HCT116 (cell line): ENCODE results near the gene ZC3H12C. TPM values are rescaled to one million over a fixed set of nuclear protein-coding genes. Genes with fewer than 3 reads are reported as not detected.

Experiments used
- ATAC-seq: fragments of 200-7000 bp; cut with Tn5 transposase; 2 replicates; pipeline ENCODE4 v1.9.1; 2020; ENCODE audit warnings: mild to moderate bottlenecking, moderate library complexity
- BruUV-seq: library from RNA; stranded (reverse); fragments of 400-500 nt; replicated peaks from 2 replicates; lab custom pipeline; 2021; lab: Mats Ljungman, UMichigan
- CTCF ChIA-PET: fragments of 300-600 bp; sonication (Branson Sonifier 250); formaldehyde crosslinking; loops from one replicate; lab custom pipeline; 2021; ENCODE audit warnings: antibody characterized with exemption; lab: Charles Lee
- POLR2A ChIA-PET: fragments of 300-600, 350-600 bp; sonication (Branson Sonifier 250); formaldehyde crosslinking; loops from one replicate; lab custom pipeline; 2021; ENCODE audit warnings: antibody characterized with exemption; lab: Charles Lee
- RAD21 ChIA-PET, 2 experiments: fragments of 300-600 bp; sonication (Branson Sonifier 250); formaldehyde crosslinking; loops; one replicate each; lab custom pipeline; 2023; ENCODE audit warnings: low total read pairs in 2 of 2; ENCODE audit not compliant: uncharacterized antibody in 2 of 2, unreplicated experiment in 2 of 2, low non-redundant PET in 1 of 2; lab: Charles Lee
- DNase-seq: peaks from one replicate; pipeline ENCODE4 v3.0.0-alpha.2; 2010; ENCODE audit warnings: low read depth, low spot score
- H2AFZ ChIP-seq: fragments of 200-600 bp; shearing (Covaris generic), sonication (generic); 2 replicates; pipeline ENCODE4 v1.6.1; 2017; ENCODE audit warnings: low read depth, mixed run types, mixed read lengths, antibody characterized with exemption, low read length; ENCODE audit not compliant: poor library complexity, severe bottlenecking
- H3K27ac ChIP-seq: 2 replicates; pipeline ENCODE4 v1.5.1; 2012; ENCODE audit warnings: low read depth, low read length
- H3K27me3 ChIP-seq: fragments of 200-600 bp; sonication (generic); 2 replicates; pipeline ENCODE4 v1.6.1; 2016; ENCODE audit warnings: mixed run types, low read length, mixed read lengths; ENCODE audit not compliant: insufficient read depth
- H3K36me3 ChIP-seq, 2 experiments: fragments of 200-500 bp in 1 of 2; fragments of 200-600 bp in 1 of 2; sonication (Bioruptor generic) in 1 of 2; sonication (generic) in 1 of 2; 2 replicates each; pipeline versions ENCODE4 v1.5.1 to v1.6.1; 2014 to 2016; ENCODE audit warnings: low read length in 2 of 2, inconsistent platforms in 1 of 2, mixed read lengths in 1 of 2, mixed run types in 1 of 2; ENCODE audit not compliant: insufficient read depth in 2 of 2, control insufficient read depth in 1 of 2
- H3K4me1 ChIP-seq, 2 experiments: fragments of 200-600 bp in 1 of 2; sonication (generic) in 1 of 2; 2 replicates each; pipeline versions ENCODE4 v1.5.1 to v1.6.1; 2012 to 2017; ENCODE audit warnings: low read length in 2 of 2, inconsistent platforms in 1 of 2, mild to moderate bottlenecking in 1 of 2, mixed read lengths in 1 of 2, mixed run types in 1 of 2, moderate library complexity in 1 of 2; ENCODE audit not compliant: insufficient read depth in 2 of 2, control insufficient read depth in 1 of 2
- H3K4me2 ChIP-seq: fragments of 200-600 bp; sonication (generic); 2 replicates; pipeline ENCODE4 v1.6.1; 2017; ENCODE audit warnings: mixed run types, low read length, mixed read lengths
- H3K4me3 ChIP-seq, 2 experiments: fragments of 200-600 bp in 1 of 2; sonication (generic) in 1 of 2; replicated peaks in 1 of 2; 2 replicates each; pipeline ENCODE4 v1.5.1; 2011 to 2016; ENCODE audit warnings: low read length in 2 of 2, control low read depth in 1 of 2, low read depth in 1 of 2, mild to moderate bottlenecking in 1 of 2, mixed read lengths in 1 of 2, mixed run types in 1 of 2
- H3K79me2 ChIP-seq: fragments of 200-600 bp; sonication (generic); 2 replicates; pipeline ENCODE4 v1.6.1; 2017; ENCODE audit warnings: mild to moderate bottlenecking, mixed run types, low read length, moderate library complexity, mixed read lengths; ENCODE audit not compliant: insufficient read depth
- H3K9ac ChIP-seq: fragments of 200-600 bp; sonication (generic); 2 replicates; pipeline ENCODE4 v1.6.1; 2016; ENCODE audit warnings: low read length, mixed read lengths
- H3K9me2 ChIP-seq: fragments of 200-600 bp; sonication (generic), shearing (Covaris generic); 2 replicates; pipeline ENCODE4 v1.6.1; 2017; ENCODE audit warnings: mixed run types, mild to moderate bottlenecking, moderate library complexity; ENCODE audit not compliant: insufficient read depth
- H3K9me3 ChIP-seq, 2 experiments: fragments of 200-500 bp in 1 of 2; fragments of 200-600 bp in 1 of 2; sonication (Bioruptor generic) in 1 of 2; sonication (generic) in 1 of 2; 2 replicates each; pipeline ENCODE4 v1.6.1; 2014 to 2017; ENCODE audit warnings: low read length in 2 of 2, mixed read lengths in 2 of 2, inconsistent platforms in 1 of 2, low read depth in 1 of 2, mild to moderate bottlenecking in 1 of 2, mixed run types in 1 of 2, moderate library complexity in 1 of 2; ENCODE audit not compliant: control insufficient read depth in 1 of 2, insufficient read depth in 1 of 2
- H4K20me1 ChIP-seq: fragments of 200-600 bp; sonication (generic), shearing (Covaris generic); 2 replicates; pipeline ENCODE4 v1.6.1; 2017; ENCODE audit warnings: mixed run types, mild to moderate bottlenecking, moderate library complexity; ENCODE audit not compliant: insufficient read depth
- CBX3 ChIP-seq: IDR thresholded peaks from 2 replicates; pipeline ENCODE4 v1.6.1; 2012; ENCODE audit warnings: low read depth
- CEBPB ChIP-seq: IDR thresholded peaks from 2 replicates; pipeline ENCODE4 v1.6.1; 2012; ENCODE audit warnings: low read depth
- CTCF ChIP-seq, 3 experiments: fragments of 200-600 bp in 1 of 3; sonication (generic) in 1 of 3; IDR thresholded peaks in 2 of 3; conservative IDR thresholded peaks in 1 of 3; 2 replicates each; pipeline ENCODE4 v1.5.1; 2012 to 2017; ENCODE audit warnings: low read depth in 2 of 3, low read length in 2 of 3, antibody characterized with exemption in 1 of 3, borderline replicate concordance in 1 of 3, control low read depth in 1 of 3, mild to moderate bottlenecking in 1 of 3, mixed read lengths in 1 of 3, mixed run types in 1 of 3, moderate library complexity in 1 of 3; ENCODE audit not compliant: insufficient read depth in 1 of 3
- EGR1 ChIP-seq: IDR thresholded peaks from 2 replicates; pipeline ENCODE4 v1.6.1; 2012; ENCODE audit warnings: low read depth
- EZH2phosphoT487 ChIP-seq: fragments of 200-600 bp; IDR thresholded peaks from 2 replicates; pipeline ENCODE4 v1.6.1; 2018; ENCODE audit warnings: antibody characterized with exemption, borderline replicate concordance
- FOSL1 ChIP-seq: IDR thresholded peaks from 2 replicates; pipeline ENCODE4 v1.6.1; 2012; ENCODE audit warnings: low read depth
- JUND ChIP-seq: IDR thresholded peaks from 2 replicates; pipeline ENCODE4 v1.6.1; 2012
- POLR2A ChIP-seq: IDR thresholded peaks from 2 replicates; pipeline ENCODE4 v1.7.0; 2011; ENCODE audit warnings: borderline replicate concordance; ENCODE audit not compliant: insufficient read depth, insufficient read length; ENCODE audit errors: extremely low read depth
- RAD21 ChIP-seq: IDR thresholded peaks from 2 replicates; pipeline ENCODE4 v1.6.1; 2012; ENCODE audit warnings: low read depth, mild to moderate bottlenecking
- SIN3A ChIP-seq: IDR thresholded peaks from 2 replicates; pipeline ENCODE4 v1.6.1; 2012; ENCODE audit warnings: low read depth
- SP1 ChIP-seq: IDR thresholded peaks from 2 replicates; pipeline ENCODE4 v1.6.1; 2012; ENCODE audit warnings: low read depth
- SRF ChIP-seq: IDR thresholded peaks from 2 replicates; pipeline ENCODE4 v1.6.1; 2012; ENCODE audit warnings: low read depth
- TCF7L2 ChIP-seq: IDR thresholded peaks from 2 replicates; pipeline ENCODE4 v1.7.0; 2011; ENCODE audit warnings: borderline replicate concordance, inconsistent platforms; ENCODE audit not compliant: insufficient read depth, insufficient read length; ENCODE audit errors: extremely low read depth
- ZFX ChIP-seq: fragments of 450-650 bp; IDR thresholded peaks from 2 replicates; pipeline ENCODE4 v1.6.1; 2017
- ZNF274 ChIP-seq: fragments of 200-500 bp; sonication (Bioruptor generic); IDR thresholded peaks from 2 replicates; pipeline ENCODE4 v1.6.1; 2014; ENCODE audit warnings: mild to moderate bottlenecking, low read depth, low read length, inconsistent platforms
- intact Hi-C: fragments of 100-400 bp; cut with micrococcal nuclease; formaldehyde crosslinking; loops from 2 replicates; pipeline ENCODE4 v1.10.0; 2022
- total RNA-seq: library from RNA; stranded (reverse); gene quantifications from one replicate; pipeline ENCODE4 v1.2.1, GENCODE V29; 2021; ENCODE audit not compliant: unreplicated experiment
- TF ChIP-seq, protein P1 (sequence below): IDR thresholded peaks from 2 replicates; pipeline ENCODE4 v1.6.1; 2012
- TF ChIP-seq, protein P2 (sequence below): IDR thresholded peaks from 2 replicates; pipeline ENCODE4 v1.6.1; 2012

The ZC3H12C gene
- total RNA-seq, 1 experiment from 2014 or later = 10.2 TPM

DNA sequence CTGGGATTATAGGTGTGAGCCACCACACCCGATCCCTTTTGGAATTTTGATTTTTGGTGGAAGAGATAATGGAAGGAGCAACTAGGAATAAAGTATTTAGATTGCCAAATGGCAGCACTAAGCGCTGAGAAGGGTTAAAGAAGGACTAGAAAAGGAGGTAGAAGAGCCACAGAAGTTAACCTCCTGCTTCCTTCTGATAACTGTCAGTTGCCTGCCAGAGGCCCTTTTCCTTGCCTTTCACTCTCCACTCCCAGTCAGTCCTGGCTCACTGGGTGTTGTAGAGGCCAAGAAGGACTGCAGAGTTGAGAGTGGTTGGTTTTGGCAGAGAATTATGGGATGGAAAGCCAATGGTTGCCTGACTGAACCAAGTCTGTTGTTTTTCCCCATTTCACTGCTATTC lies 19.3 kb downstream of the ZC3H12C start:
- Histone ChIP-seq H3K27ac (no peak overlapping the region), H3K4me3 (no peak overlapping the region), H3K27me3 (no peaks in the 10 kb centered on the region), H2AFZ (no peak overlapping the region), H3K79me2 (peaks cover 75% of the 10 kb centered on the region), H3K36me3 (no peaks in the 10 kb centered on the region), H3K4me2 (no peak overlapping the region), H3K9me2 (no peaks in the 10 kb centered on the region), H3K9ac (no peak overlapping the region), H3K9me3 (no peaks in the 10 kb centered on the region), H3K4me1 (no peaks in the 10 kb centered on the region), H4K20me1 (no peaks in the 10 kb centered on the region)
- ChIA-PET RAD21 (no interaction called here), CTCF (no interaction called here), POLR2A (no interaction called here)
- intact Hi-C loops = no loop called here
- TF ChIP-seq FOSL1 = no peak
- no peak for TF ChIP-seq ZNF274
- no peak for TF ChIP-seq CEBPB
- TF ChIP-seq SRF = no peak
- no peak for TF ChIP-seq SP1
- no peak for TF ChIP-seq EGR1
- TF ChIP-seq, protein P1, sequence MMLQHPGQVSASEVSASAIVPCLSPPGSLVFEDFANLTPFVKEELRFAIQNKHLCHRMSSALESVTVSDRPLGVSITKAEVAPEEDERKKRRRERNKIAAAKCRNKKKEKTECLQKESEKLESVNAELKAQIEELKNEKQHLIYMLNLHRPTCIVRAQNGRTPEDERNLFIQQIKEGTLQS = no peak
- TF ChIP-seq POLR2A = no peak
- TF ChIP-seq CBX3 = no peak
- TF ChIP-seq TCF7L2 = no peak
- no peak for TF ChIP-seq RAD21
- TF ChIP-seq JUND = no peak
- TF ChIP-seq, protein P2, sequence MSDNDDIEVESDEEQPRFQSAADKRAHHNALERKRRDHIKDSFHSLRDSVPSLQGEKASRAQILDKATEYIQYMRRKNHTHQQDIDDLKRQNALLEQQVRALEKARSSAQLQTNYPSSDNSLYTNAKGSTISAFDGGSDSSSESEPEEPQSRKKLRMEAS = no peak
- TF ChIP-seq ZFX = no peak
- TF ChIP-seq EZH2phosphoT487 = no peak
- TF ChIP-seq CTCF (IDR thresholded peaks at IDR 0.05 in 2 of 3, conservative IDR thresholded peaks at IDR 0.05 in 1 of 3; ENCODE audit: borderline replicate concordance in 1 of 3, insufficient read depth in 1 of 3, low read depth in 2 of 3, low read length in 2 of 3) = no peak
- no peak for TF ChIP-seq SIN3A
- no peak for ATAC-seq
- no peak for DNase-seq
- BruUV-seq = no TSS peak
